GM18505 (cell line): ENCODE data around the gene ZNF469.

Experiments
- ATAC-seq: cut with Tn5 transposase; IDR thresholded peaks from one replicate; pipeline ENCODE4 v1.9.1; 2021; ENCODE audit not compliant: unreplicated experiment
- POLR2A ChIP-seq: IDR thresholded peaks from 4 replicates; pipeline ENCODE4 v1.6.1; 2011; ENCODE audit warnings: borderline replicate concordance; ENCODE audit not compliant: insufficient read depth, insufficient read length; ENCODE audit errors: extremely low read depth

ZNF469 gene

DNA sequence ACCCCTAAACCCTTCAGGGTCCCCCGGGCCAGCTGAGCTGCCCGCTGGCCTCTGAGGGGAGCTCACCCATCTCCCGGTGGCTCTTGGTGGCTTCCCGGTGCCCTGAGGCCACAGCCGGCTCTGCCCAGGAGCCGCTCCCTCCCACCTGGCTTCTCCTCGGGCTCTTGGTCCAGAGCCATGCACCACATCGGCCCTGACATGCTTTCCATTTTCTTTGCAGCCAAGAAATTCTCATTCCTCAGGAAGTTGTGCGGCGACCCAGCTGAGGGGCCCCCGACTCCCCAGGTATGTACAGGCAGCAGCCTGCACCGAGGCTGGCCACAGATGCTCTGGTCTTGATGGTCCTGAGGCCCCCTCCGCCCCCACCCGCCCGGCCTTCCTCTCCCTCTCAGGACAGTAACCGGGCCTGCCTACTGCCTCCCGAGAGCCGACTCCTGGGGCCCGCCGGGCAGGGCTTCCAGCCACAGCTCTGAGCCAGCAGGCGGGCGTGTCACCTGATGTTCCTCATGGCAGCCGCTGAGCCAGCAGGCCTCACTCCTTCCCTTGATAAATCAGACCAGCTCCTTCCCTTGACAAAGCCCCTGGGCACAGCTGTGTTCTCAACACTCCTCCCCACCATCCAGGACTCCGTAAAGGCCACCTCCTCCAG is 42.0 kb downstream of the ZNF469 start:
- ATAC-seq: no peak
- TF ChIP-seq POLR2A: no peak

GRCh38 chr16:88426018-88426417 is 43.3 kb downstream of the ZNF469 start:
- TF ChIP-seq POLR2A: no peak

GRCh38 chr16:88427376-88427775 is 44.6 kb downstream of the ZNF469 start:
- no peak for ATAC-seq
- TF ChIP-seq POLR2A: no peak

More at GRCh38 chr16:88426018-88426417, 43.3 kb downstream of the ZNF469 start:
- no peak for ATAC-seq

GRCh38 chr16:88428156-88428555 is 45.4 kb downstream of the ZNF469 start:
- no peak for TF ChIP-seq POLR2A
- ATAC-seq: no peak

- TF ChIP-seq POLR2A: no peak
- ATAC-seq: no peak
Measured at GRCh38 chr16:88428616-88429386, 46.0 kb downstream of the ZNF469 start.

DNA sequence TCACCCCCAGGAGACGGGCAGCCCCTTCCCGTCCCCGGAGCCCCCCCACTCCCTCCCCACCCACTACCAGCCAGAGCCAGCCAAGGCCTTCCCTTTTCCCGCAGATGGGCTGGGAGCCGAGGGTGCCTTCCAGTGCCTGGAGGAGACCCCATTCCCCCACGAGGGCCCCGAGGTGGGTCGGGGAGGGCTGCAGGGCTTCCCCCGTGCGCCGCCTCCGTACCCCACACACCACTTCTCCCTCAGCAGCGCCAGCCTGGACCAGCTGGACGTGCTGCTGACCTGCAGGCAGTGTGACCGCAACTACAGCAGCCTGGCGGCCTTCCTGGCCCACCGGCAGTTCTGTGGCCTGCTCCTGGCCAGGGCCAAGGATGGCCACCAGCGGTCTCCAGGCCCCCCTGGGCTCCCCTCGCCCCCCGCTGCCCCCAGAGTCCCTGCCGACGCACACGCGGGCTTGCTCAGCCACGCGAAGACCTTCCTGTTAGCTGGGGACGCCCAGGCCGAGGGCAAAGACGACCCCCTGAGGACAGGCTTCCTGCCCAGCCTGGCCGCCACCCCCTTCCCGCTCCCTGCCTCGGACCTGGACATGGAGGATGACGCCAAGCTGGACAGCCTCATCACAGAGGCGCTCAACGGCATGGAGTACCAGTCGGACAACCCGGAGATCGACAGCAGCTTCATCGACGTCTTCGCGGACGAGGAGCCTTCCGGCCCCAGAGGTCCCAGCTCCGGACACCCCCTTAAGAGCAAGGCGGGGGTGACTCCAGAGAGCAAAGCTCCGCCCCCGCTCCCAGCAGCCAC is 46.8 kb downstream of the ZNF469 start:
- ATAC-seq: no peak
- TF ChIP-seq POLR2A: no peak

DNA sequence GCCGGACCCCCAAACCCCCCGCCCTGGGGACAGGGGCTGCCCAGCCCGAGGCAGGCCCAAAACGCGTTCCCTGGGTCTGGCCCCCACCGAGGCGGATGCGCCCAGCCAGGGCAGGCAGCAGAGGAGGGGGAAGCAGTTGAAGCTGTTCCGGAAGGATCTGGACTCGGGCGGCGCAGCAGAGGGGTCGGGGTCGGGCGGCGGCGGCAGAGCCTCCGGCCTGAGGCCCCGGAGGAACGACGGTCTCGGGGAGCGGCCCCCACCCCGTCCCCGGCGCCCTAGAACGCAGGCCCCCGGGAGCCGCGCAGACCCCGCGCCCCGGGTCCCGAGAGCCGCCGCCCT is 47.4 kb downstream of the ZNF469 start:
- peak; percentile 31 for ATAC-seq

GRCh38 chr16:88430524-88431446 is 48.0 kb downstream of the ZNF469 start:
- TF ChIP-seq POLR2A: peak; percentile 54
- ATAC-seq: peak; percentile 47

More for the DNA sequence above, 47.4 kb downstream of the ZNF469 start:
- no peak for TF ChIP-seq POLR2A

- TF ChIP-seq POLR2A: no peak
Measured at GRCh38 chr16:88431651-88432050, 48.9 kb downstream of the ZNF469 start.

GRCh38 chr16:88432174-88432573 is 49.4 kb downstream of the ZNF469 start:
- ATAC-seq: no peak
- no peak for TF ChIP-seq POLR2A

More at GRCh38 chr16:88431651-88432050, 48.9 kb downstream of the ZNF469 start:
- no peak for ATAC-seq
